Measurements from ENCODE around the gene PRKX.

GRCh38 chrX:3603026-3603661 lies 110.3 kb downstream of the PRKX start:
- TF ChIP-seq CTCF (IDR thresholded peaks at IDR 0.05) = no peak
- TF ChIP-seq POLR2A (IDR thresholded peaks at IDR 0.05) = no peak
